Smooth muscle cell (in vitro differentiated cells): ENCODE results near the gene MYBPH. TPM values are rescaled to one million over a fixed set of nuclear protein-coding genes. Genes with fewer than 3 reads are reported as not detected.

Experiments used
- DNase-seq: peaks from one replicate; lab custom pipeline; 2025; ENCODE audit not compliant: unreplicated experiment; lab: John Stamatoyannopoulos, UW
- H2AFZ ChIP-seq: fragments of 200-600 bp; sonication (generic); 2 replicates; pipeline ENCODE4 v1.6.0; 2016; ENCODE audit warnings: antibody characterized with exemption, low read depth, mild to moderate bottlenecking
- H3F3A ChIP-seq: fragments of 200-600 bp; sonication (generic); 2 replicates; pipeline ENCODE4 v1.6.0; 2017; ENCODE audit warnings: antibody characterized with exemption, low read depth
- H3K27ac ChIP-seq: fragments of 200-600 bp; sonication (generic); 2 replicates; pipeline ENCODE4 v1.5.1; 2016; ENCODE audit warnings: low read depth, mild to moderate bottlenecking
- H3K27me3 ChIP-seq: fragments of 200-600 bp; sonication (generic); 2 replicates; pipeline ENCODE4 v1.6.1; 2016; ENCODE audit warnings: low read depth, mild to moderate bottlenecking
- H3K36me3 ChIP-seq: fragments of 200-600 bp; sonication (generic); 2 replicates; pipeline ENCODE4 v1.5.1; 2016; ENCODE audit warnings: low read depth
- H3K4me1 ChIP-seq: fragments of 200-600 bp; sonication (generic); 2 replicates; pipeline ENCODE4 v1.5.1; 2016; ENCODE audit warnings: low read depth
- H3K4me2 ChIP-seq: fragments of 200-600 bp; sonication (generic); 2 replicates; pipeline ENCODE4 v1.6.0; 2016; ENCODE audit warnings: mild to moderate bottlenecking
- H3K4me3 ChIP-seq: fragments of 200-600 bp; sonication (generic); 2 replicates; pipeline ENCODE4 v1.5.1; 2016; ENCODE audit warnings: mild to moderate bottlenecking
- H3K79me2 ChIP-seq: fragments of 200-600 bp; sonication (generic); 2 replicates; pipeline ENCODE4 v1.6.0; 2016; ENCODE audit warnings: low read depth, mild to moderate bottlenecking
- H3K9ac ChIP-seq: fragments of 200-600 bp; sonication (generic); 2 replicates; pipeline ENCODE4 v1.6.0; 2016; ENCODE audit warnings: low read depth
- H3K9me3 ChIP-seq: fragments of 200-600 bp; sonication (generic); replicated peaks from 2 replicates; pipeline ENCODE4 v1.5.1; 2016; ENCODE audit warnings: low read depth
- H4K20me1 ChIP-seq: fragments of 200-600 bp; sonication (generic); 2 replicates; pipeline ENCODE4 v1.6.0; 2016; ENCODE audit warnings: low read depth
- CTCF ChIP-seq: fragments of 200-600 bp; sonication (generic); IDR thresholded peaks from 2 replicates; pipeline ENCODE4 v1.5.1; 2017; ENCODE audit warnings: borderline replicate concordance, mild to moderate bottlenecking, antibody characterized with exemption; ENCODE audit not compliant: insufficient read depth, poor library complexity, severe bottlenecking
- WGBS: methylation state at CpG from one replicate; pipeline ENCODE4 v1.1.7; 2016; ENCODE audit warnings: low lambda C conversion rate; 5-methylcytosine and 5-hydroxymethylcytosine counted together
- polyA plus RNA-seq: library from polyadenylated mRNA; unstranded; fragments of >200 nt; fragmentation: Nextera tagmentation; extraction: Ambion mirVana; gene quantifications from 2 replicates; pipeline ENCODE4 v1.2.1, GENCODE V29; 2016
- total RNA-seq: library from RNA; depleted of rRNA; stranded (reverse); fragments of >200 nt; gene quantifications from 2 replicates; pipeline ENCODE4 v1.2.3, GENCODE V29; 2014

MYBPH gene
- total and polyA plus RNA-seq, 2 experiments from 2014 or later, result 0.67 to 1.7 TPM

GRCh38 chr1:203128716-203129500 is 46.7 kb downstream of the MYBPH start:
- no peak overlapping the region for H2AFZ ChIP-seq
- no peaks in the 10 kb centered on the region for H3K9me3 ChIP-seq
- H3K4me2 ChIP-seq, result peak overlapping the region; percentile 99
- DNase-seq, result no peak
- H3K4me3 ChIP-seq, result peak overlapping the region; percentile 61
- TF ChIP-seq CTCF, result no peak
- no peaks in the 10 kb centered on the region for H3K79me2 ChIP-seq
- H3K27me3 ChIP-seq, result no peaks in the 10 kb centered on the region
- H3K36me3 ChIP-seq, result no peaks in the 10 kb centered on the region
- H4K20me1 ChIP-seq, result peaks cover 26% of the 10 kb centered on the region
- WGBS, result 91% methylated on average over 29 of the region's 29 CpGs
- no peak overlapping the region for H3K27ac ChIP-seq
- H3K4me1 ChIP-seq, result peaks cover 31% of the 10 kb centered on the region
- H3F3A ChIP-seq, result peaks cover 5% of the 10 kb centered on the region
- H3K9ac ChIP-seq, result no peak overlapping the region

- peak overlapping the region; percentile 99 for H3K4me2 ChIP-seq
- no peaks in the 10 kb centered on the region for H3K27me3 ChIP-seq
- H2AFZ ChIP-seq, result peak overlapping the region; percentile 84
- TF ChIP-seq CTCF, result no peak
- H3K9me3 ChIP-seq, result no peaks in the 10 kb centered on the region
- no peak overlapping the region for H3K9ac ChIP-seq
- H3K27ac ChIP-seq, result no peak overlapping the region
- H4K20me1 ChIP-seq, result peaks cover 26% of the 10 kb centered on the region
- H3K4me1 ChIP-seq, result peaks cover 30% of the 10 kb centered on the region
- WGBS, result 21% methylated on average over 7 of the region's 7 CpGs
- H3F3A ChIP-seq, result peaks cover 2% of the 10 kb centered on the region
- no peaks in the 10 kb centered on the region for H3K36me3 ChIP-seq
- DNase-seq, result no peak
- no peaks in the 10 kb centered on the region for H3K79me2 ChIP-seq
- peak overlapping the region; percentile 61 for H3K4me3 ChIP-seq
Measured at GRCh38 chr1:203128431-203128715, 47.3 kb downstream of the MYBPH start.

- Histone ChIP-seq H3K4me3 (peak within 1 kb of the TSS; percentile 61), H3K79me2 (no peaks in the 10 kb centered on the region), H3K4me2 (peak within 1 kb of the TSS; percentile 99), H4K20me1 (peaks cover 26% of the 10 kb centered on the region), H3K27me3 (no peaks in the 10 kb centered on the region), H2AFZ (peak within 1 kb of the TSS; percentile 84), H3K36me3 (no peaks in the 10 kb centered on the region), H3K9ac (peak within 1 kb of the TSS; percentile 47), H3K27ac (no peak within 1 kb of the TSS), H3K4me1 (peaks cover 30% of the 10 kb centered on the region), H3K9me3 (no peaks in the 10 kb centered on the region), H3F3A (no peaks in the 10 kb centered on the region)
- TF ChIP-seq CTCF, result no peak
- DNase-seq, result peak; percentile 50
- WGBS, result 2% methylated on average over 42 of the region's 51 CpGs
Measured at GRCh38 chr1:203127666-203128430, 47.8 kb downstream of the MYBPH start, which contains the start of gene ADORA1. Gene ADORA1, plus strand, starts transcription at chr1:203127726. Its CDS starts 1,116 bp downstream, at chr1:203128842.
